GM18517 (cell line): ENCODE data around the gene MKKS.

ENCODE experiments used
- ATAC-seq: cut with Tn5 transposase; IDR thresholded peaks from one replicate; pipeline ENCODE4 v1.9.1; 2021; ENCODE audit warnings: mild to moderate bottlenecking, moderate library complexity; ENCODE audit not compliant: unreplicated experiment

Gene MKKS

GRCh38 chr20:10453241-10453640 lies 19.2 kb upstream of the MKKS start:
- peak; percentile 86 for ATAC-seq

GRCh38 chr20:10449270-10449669 lies 15.2 kb upstream of the MKKS start:
- no peak for ATAC-seq

- no peak for ATAC-seq
Measured at GRCh38 chr20:10448270-10449156, 14.5 kb upstream of the MKKS start.

- ATAC-seq = peak; percentile 99
Measured at GRCh38 chr20:10447028-10447427, 13.0 kb upstream of the MKKS start.

- no peak for ATAC-seq
Measured at GRCh38 chr20:10445758-10446157, 11.7 kb upstream of the MKKS start.

- no peak for ATAC-seq
Measured at GRCh38 chr20:10443936-10444335, 9.9 kb upstream of the MKKS start.

DNA sequence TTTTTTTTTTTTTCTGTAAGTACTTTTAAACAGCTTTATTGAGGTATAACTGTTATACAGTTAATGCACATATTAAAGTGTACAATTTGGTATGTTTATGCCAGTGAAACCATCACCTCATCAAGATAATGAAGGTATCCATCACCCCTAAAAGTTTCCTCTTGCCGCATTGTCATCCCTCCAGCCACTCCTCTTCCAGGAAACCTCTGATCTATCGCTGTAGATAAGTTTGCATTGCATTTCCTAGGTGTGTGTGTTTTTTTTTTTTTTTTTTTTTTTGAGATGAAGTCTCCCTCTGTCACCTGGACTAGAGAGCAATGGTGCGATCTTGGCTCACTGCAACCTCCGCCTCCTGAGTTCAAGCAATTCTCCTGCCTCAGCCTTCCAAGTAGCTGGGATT lies 4.2 kb upstream of the MKKS start:
- no peak for ATAC-seq

DNA sequence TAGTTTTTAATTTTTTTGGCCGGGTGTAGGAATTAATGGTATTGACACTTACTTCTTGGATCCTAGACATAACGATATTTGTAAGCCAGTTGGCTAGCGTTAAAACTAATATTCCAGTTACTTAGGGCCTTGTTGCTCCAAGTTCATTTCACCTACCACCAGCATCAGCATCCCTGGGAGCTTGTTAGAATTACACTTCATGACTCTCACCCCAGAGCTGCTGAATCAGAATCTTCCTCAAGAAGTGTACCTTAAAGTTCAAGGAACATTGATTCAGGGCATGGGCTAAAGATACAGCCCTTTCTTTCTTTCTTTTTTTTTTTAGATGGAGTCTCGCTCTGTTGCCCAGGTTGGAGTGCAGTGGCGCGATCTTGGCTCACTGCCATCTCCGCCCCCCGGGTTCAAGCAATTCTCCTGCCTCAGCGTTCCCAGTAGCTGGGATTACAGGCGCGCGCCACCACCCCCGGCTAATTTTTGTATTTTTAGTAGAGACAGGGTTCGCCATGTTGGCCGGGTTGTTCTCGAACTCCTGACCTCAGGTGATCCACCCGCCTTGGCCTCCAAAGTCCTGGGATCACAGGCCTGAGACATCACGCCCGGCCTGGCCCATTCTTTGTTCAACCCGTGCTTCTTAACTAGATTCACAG lies 2.2 kb upstream of the MKKS start:
- no peak for ATAC-seq

DNA sequence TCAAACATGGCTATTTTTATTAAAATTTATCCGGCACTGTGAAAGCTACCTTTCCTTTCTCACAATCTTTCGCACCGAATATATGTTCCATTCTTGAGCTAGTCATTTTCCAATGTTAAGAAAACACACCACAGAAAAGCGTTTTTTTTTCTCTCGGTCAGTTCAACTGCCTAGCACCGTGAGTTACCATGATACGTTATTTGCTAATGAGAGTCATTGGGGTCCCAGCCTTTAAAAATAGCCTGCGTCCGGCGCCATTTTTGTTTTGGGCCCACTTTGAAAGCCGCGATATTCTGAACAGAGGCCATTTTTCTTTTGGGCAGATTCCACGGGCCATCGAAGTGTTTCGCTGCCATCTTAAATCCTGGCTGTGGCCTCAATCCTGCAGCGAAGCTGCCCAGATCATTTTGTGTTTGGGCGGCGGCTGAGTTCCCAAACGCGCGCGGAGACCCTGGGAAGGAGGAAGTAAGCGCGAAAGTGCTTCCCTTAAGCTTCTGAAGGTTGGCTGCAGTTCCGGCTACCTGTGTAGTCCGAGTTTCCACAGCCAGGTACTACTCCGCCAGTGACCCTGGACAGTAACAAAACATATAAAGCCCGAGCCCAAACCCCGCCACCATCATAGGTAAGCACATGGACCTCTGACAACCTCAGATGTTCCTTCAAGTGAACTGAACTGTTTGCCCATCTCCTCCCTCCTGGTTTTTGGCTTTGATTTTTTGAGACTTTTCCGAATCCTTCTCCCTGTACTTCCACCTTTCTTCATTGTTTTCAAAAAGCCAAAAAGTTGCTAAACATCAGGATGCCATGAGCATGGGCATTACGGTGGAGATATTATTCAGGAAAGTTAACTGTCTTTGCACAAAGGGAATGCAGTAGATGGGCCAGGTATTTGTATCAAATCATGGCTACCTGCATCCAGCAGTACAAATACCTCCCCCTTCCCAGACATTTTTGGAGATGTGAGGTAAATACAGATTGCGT lies 1.1 kb upstream of the MKKS start, which contains the start of gene SLX4IP:
TSS of gene SLX4IP (plus strand) at position 474 of the 981 bp plus-strand sequence. CDS start 22,900 bp downstream, outside the sequence.
- peak; percentile 54 for ATAC-seq

DNA sequence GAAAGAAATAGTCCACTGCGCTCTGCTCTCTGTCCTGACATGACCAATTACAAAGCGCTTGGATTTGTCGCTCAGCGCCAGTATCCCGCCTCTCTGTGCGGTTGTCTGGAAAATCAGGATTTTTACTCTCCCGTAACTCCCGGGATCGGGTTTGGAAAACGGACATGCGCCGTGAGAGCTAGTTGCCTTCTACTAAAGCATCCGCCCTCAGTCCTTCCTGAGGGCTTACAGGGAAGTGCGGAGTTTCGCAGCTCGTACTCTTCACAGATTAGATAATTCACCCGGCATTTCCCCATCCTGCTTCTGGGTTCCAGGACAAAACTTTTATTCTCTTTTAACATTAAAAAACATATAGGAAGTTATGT lies 427 bp upstream of the MKKS start:
- ATAC-seq = peak; percentile 54

DNA sequence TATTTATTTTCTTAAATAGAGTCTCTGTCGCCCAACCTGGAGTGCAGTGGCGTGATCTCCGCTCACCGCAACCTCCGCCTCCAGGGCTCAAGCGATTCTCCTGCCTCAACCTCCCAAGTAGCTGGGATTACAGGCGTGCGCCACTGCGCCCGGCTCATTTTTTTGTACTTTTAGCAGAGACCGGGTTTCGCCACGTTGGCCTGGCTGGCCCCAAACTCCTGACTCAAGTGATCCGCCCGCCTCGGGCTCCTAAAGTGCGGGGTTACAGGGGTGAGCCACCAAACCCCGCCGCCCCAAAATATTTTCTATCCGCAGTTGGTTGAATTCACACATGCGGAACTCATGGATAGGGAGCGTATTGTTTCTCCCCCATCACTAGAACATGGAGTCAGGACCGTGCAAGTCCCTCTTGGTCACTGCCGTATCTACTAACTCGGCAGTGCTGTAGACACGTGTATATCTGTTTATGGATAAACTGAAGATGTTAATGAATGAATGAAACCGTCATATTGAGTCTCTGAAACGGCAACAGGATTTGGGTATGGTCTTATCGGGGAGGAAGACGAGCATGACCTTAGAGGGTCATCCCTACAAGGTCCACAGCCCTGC lies 904 bp downstream of the MKKS start:
- ATAC-seq = peak; percentile 0

DNA sequence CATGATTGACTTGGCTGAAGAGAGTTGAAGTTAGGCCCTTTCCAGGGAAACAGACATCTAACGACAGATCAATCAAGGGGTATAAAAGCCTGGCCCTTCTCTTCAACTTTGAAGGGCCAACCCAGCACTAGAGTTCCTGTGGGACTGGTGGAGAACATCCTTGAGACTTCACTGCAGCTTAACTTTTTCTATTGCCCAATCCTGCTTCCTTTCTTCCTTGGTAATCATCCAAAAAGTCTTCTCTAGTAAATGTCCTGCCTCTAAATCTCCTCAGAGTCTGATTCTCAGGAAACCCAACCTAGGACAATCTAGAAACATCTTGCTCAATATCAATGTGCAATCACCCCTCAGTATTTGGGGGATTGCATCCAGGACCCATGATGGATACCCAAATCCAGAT lies 1.9 kb downstream of the MKKS start:
- no peak for ATAC-seq

- ATAC-seq = no peak
Measured at GRCh38 chr20:10430704-10431103, 3.3 kb downstream of the MKKS start.

DNA sequence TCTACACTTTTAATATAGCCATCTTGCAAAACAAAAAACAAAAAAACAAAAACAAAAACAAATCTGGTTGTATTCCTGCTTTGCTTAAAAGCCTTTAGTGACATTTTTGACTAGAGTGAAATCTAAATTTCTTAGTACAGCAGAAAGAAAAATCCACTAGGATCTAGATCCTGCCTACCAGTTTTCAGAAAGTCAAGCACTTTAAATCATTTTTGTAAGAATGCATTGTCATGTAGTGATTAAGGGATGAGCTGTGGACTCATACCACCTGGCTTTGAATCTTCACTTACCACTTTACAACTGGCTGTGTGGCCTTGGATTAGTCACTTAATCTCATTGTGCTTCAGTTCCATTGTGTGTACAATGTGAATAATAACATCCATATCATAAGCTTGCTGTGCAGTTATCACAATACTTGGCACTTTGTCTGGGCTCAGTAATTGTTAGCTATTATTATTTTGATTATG lies 4.0 kb downstream of the MKKS start:
- ATAC-seq = no peak

DNA sequence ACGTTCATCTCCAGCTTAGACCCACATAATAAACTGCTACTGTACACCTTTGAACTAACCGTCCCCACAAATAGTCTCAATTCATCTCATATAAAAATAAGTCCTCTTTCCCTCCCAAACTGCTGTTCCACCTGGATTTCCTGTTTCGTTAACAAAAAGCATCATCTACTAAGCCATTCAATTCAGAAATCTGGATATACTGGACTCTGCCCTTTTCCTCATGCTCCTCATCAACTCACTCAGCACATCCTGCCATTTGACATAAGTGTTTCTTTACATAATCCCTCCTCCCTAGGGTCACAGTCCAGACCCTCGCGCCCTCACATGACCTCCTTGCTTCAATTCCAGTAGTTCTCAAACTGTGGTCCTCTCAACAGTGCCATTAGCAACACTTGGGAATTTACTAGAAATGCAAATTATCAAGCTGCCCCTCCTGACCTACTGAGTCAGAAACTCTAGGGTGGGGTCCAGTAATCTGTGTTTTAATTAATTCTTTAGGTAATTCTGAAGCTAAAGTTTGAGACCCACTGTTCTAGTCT lies 4.5 kb downstream of the MKKS start:
- ATAC-seq = no peak

DNA sequence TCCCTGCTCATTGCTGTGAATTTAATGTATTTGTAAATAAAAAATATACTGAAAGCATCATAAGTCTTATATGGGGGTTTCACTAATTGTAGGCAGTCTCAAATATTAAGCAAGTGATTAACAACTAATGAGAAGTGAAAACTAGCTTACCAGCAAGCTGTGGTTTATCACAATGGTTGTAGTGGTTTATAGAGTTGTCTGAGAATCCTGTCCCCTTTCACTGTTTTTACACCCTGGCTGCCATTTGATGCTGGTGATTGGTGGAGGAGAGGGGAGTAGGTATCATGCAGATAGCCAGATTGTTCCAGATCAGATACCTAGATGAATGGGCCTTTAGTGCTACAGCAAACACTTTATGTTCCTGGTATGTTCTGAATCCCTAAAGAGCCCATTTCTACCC lies 6.0 kb downstream of the MKKS start:
- ATAC-seq = no peak

DNA sequence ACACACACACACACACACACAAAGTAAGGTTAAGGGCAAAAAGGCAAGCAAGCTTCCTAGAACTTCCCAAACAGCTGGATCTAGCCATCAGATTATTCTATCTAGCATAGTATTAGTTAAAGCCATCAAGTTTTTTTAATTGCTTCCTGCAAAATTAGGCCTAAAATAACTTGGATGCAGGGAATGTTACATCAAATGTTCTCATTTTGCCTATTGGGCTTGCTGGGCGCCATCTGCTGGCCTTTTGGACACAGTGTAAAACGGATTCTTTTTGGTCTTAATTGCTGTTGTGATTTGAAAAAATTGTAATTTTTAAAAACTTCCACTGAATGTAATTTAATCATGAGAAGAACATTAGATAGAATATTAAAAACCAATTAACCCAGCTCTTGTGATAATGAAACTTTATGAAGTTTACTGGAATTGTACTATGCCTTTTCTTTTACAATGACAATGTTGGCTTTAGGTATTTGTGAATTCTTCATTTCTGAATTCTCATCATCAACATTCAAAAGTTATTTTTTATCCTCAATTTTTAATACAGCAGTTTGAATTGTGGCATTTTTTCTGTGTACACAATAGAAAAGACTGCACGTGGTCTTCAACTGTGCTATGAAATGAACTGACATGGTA lies 6.8 kb downstream of the MKKS start:
- no peak for ATAC-seq

DNA sequence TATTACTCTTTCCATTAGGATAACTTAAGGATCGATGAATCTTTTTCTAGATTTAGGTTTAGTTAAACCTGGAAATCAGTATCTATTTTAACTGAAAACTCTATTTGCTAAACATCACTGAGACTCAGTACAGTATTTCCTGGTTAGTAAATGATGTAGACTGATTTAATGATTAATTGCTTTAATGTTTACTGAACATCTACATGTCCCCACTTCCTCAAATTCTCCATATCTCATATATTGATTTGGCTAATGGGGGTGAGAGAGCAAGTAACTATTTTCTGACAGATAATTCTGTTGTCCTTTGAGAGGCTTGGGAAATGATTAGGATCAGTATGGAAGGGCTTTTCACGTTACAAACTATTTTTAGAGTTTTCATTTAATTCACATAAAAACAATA lies 10.3 kb downstream of the MKKS start:
- peak; percentile 69 for ATAC-seq

DNA sequence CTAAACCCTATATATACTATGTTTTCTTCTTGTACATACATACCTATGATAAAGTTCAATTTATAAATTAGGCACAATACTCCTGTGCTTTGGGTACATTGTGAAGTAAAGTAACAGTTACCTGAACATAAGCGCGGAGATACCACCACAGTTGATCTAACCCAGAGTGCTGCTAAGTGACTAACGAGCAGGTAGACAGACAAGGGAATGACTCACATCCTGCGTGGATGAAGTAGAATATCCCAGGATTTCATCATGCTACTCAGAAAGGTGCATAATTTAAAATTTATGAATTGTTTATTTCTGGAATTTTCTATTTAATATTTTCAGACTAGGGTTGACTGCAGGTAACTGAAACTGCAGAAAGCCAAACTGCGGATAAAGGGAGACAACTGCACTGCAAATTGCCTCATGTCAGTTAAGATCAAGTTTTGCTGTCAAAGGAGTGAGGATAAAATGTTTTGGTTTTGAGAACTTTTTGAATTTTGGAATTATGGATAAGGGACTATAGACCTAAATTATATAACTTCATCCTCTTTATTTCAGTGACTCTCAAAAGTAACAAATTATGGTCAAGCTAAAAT lies 14.4 kb downstream of the MKKS start:
- ATAC-seq = no peak
